CD14-positive monocyte (primary cell): ENCODE data around the gene SLFN12. TPM values are rescaled to one million over a fixed set of nuclear protein-coding genes. Genes with fewer than 3 reads are reported as not detected.

Experiments
- DNase-seq, 3 donors: peaks; one replicate each; pipeline ENCODE4 v3.0.0-alpha.2; 2011 to 2022
- H2AFZ ChIP-seq: 2 replicates; pipeline ENCODE4 v1.6.0; 2012; ENCODE audit warnings: mild to moderate bottlenecking, low read depth, low read length, inconsistent platforms; ENCODE audit not compliant: insufficient read depth, poor library complexity, severe bottlenecking
- H3K27ac ChIP-seq, 2 donors: 1 replicate in 1 of 2; 2 replicates in 1 of 2; pipeline ENCODE4 v1.5.1; 2012 to 2013; ENCODE audit warnings: low read length in 2 of 2, control low read depth in 1 of 2, inconsistent platforms in 1 of 2, low read depth in 1 of 2, mild to moderate bottlenecking in 1 of 2
- H3K27me3 ChIP-seq, 2 donors: one replicate each; pipeline versions ENCODE4 v1.6.0 to v1.6.1; 2011 to 2013; ENCODE audit warnings: low read length in 2 of 2; ENCODE audit not compliant: control insufficient read depth in 2 of 2, insufficient read depth in 2 of 2
- H3K36me3 ChIP-seq, 2 donors: replicated peaks in 1 of 2; 1 replicate in 1 of 2; 2 replicates in 1 of 2; pipeline versions ENCODE4 v1.5.1 to v1.6.1; 2012 to 2013; ENCODE audit warnings: low read length in 2 of 2, control low read depth in 1 of 2, inconsistent platforms in 1 of 2, mild to moderate bottlenecking in 1 of 2; ENCODE audit not compliant: insufficient read depth in 2 of 2, control insufficient read depth in 1 of 2
- H3K4me1 ChIP-seq, 2 donors: 1 replicate in 1 of 2; 2 replicates in 1 of 2; pipeline versions ENCODE4 v1.5.1 to v1.6.1; 2012 to 2013; ENCODE audit warnings: low read length in 2 of 2, control low read depth in 1 of 2, inconsistent platforms in 1 of 2, mild to moderate bottlenecking in 1 of 2, moderate library complexity in 1 of 2; ENCODE audit not compliant: insufficient read depth in 2 of 2, control insufficient read depth in 1 of 2
- H3K4me2 ChIP-seq: replicated peaks from 2 replicates; pipeline ENCODE3; 2012; ENCODE audit warnings: low read length, moderate library complexity, mild to moderate bottlenecking; ENCODE audit not compliant: poor library complexity, severe bottlenecking; ENCODE audit errors: extremely low read depth
- H3K4me3 ChIP-seq, 3 experiments: fragments of 200-600 bp in 1 of 3; sonication (generic) in 1 of 3; replicated peaks in 1 of 3; 1 replicate in 2 of 3; 2 replicates in 1 of 3; pipeline ENCODE4 v1.5.1; 2011 to 2013; ENCODE audit warnings: low read length in 3 of 3, mild to moderate bottlenecking in 3 of 3, control low read depth in 2 of 3, low read depth in 2 of 3, inconsistent platforms in 1 of 3, moderate library complexity in 1 of 3
- H3K79me2 ChIP-seq: 2 replicates; pipeline ENCODE4 v1.6.0; 2012; ENCODE audit warnings: mild to moderate bottlenecking, control low read depth, inconsistent platforms, low read length, moderate library complexity; ENCODE audit not compliant: insufficient read depth
- H3K9ac ChIP-seq: 2 replicates; pipeline ENCODE4 v1.6.0; 2017; ENCODE audit warnings: low read length, mild to moderate bottlenecking; ENCODE audit not compliant: insufficient read depth, poor library complexity, severe bottlenecking
- H3K9me3 ChIP-seq, 2 donors: replicated peaks in 1 of 2; 1 replicate in 1 of 2; 2 replicates in 1 of 2; pipeline versions ENCODE4 v1.5.1 to v1.6.1; 2012 to 2013; ENCODE audit warnings: low read length in 2 of 2, control low read depth in 1 of 2; ENCODE audit not compliant: control insufficient read depth in 1 of 2, insufficient read depth in 1 of 2
- H4K20me1 ChIP-seq: 2 replicates; pipeline ENCODE4 v1.6.0; 2012; ENCODE audit warnings: mild to moderate bottlenecking, low read length, control low read depth, moderate library complexity; ENCODE audit not compliant: insufficient read depth
- H3K27ac Mint-ChIP-seq, 7 donors: one replicate each; pipeline ENCODE4 v1.8.0; 2020; ENCODE audit warnings: mild to moderate bottlenecking in 7 of 7, mixed read lengths in 7 of 7, moderate library complexity in 6 of 7, inconsistent platforms in 2 of 7
- H3K27me3 Mint-ChIP-seq, 3 donors: one replicate each; pipeline ENCODE4 v1.8.0; 2021 to 2022; ENCODE audit warnings: low read depth in 3 of 3, mild to moderate bottlenecking in 3 of 3, mixed read lengths in 3 of 3, moderate library complexity in 3 of 3, inconsistent platforms in 1 of 3
- H3K36me3 Mint-ChIP-seq, 2 donors: one replicate each; pipeline ENCODE4 v1.8.0; 2020; ENCODE audit warnings: mixed read lengths in 2 of 2, inconsistent platforms in 1 of 2, mild to moderate bottlenecking in 1 of 2
- H3K4me1 Mint-ChIP-seq: one replicate; pipeline ENCODE4 v1.8.0; 2020; ENCODE audit warnings: mild to moderate bottlenecking, mixed read lengths
- H3K4me3 Mint-ChIP-seq, 2 donors: one replicate each; pipeline ENCODE4 v1.8.0; 2020; ENCODE audit warnings: mild to moderate bottlenecking in 2 of 2, mixed read lengths in 2 of 2, moderate library complexity in 1 of 2
- H3K9me3 Mint-ChIP-seq, 7 donors: one replicate each; pipeline ENCODE4 v1.8.0; 2020 to 2022; ENCODE audit warnings: mixed read lengths in 7 of 7, mild to moderate bottlenecking in 6 of 7, moderate library complexity in 6 of 7, inconsistent platforms in 2 of 7
- CTCF ChIP-seq: fragments of 200-600 bp; IDR thresholded peaks from one replicate; pipeline ENCODE4 v1.8.0; 2022; ENCODE audit warnings: antibody characterized with exemption, mild to moderate bottlenecking
- WGBS: methylation state at CpG from one replicate; pipeline ENCODE4 v1.1.5; 2013; ENCODE audit warnings: missing lambda C conversion rate; ENCODE audit not compliant: insufficient coverage; 5-methylcytosine and 5-hydroxymethylcytosine counted together
- intact Hi-C, 2 donors: fragments of 100-400 bp; cut with micrococcal nuclease; formaldehyde crosslinking; loops; one replicate each; pipeline versions ENCODE4 v1.15.0 to v1.15.1; 2023
- polyA plus RNA-seq, 3 donors: library from polyadenylated mRNA; depleted of rRNA in 1 of 3; unstranded in 2 of 3; stranded (reverse) in 1 of 3; fragments of 300-500 nt in 2 of 3; fragments of >200 nt in 1 of 3; fragmentation: Illumina TruSeq in 2 of 3; gene quantifications; 1 replicate in 2 of 3; 2 replicates in 1 of 3; pipeline ENCODE4 v1.2.3, GENCODE V29; 2012 to 2021
- small RNA-seq: library from RNA; depleted of rRNA; stranded (forward); fragments of <200 nt; gene quantifications from one replicate; pipeline ENCODE3, GENCODE V24; 2012; ENCODE audit warnings: low read depth; ENCODE audit not compliant: insufficient read length

The SLFN12 gene
- polyA plus RNA-seq, 3 donors = 8.4 to 19.6 (median 14.5) TPM

- no peak for DNase-seq
- no peaks in the 10 kb centered on the region for H3K9me3 ChIP-seq
- H4K20me1 ChIP-seq = peaks cover 74% of the 10 kb centered on the region
- H2AFZ ChIP-seq = no peak overlapping the region
- H3K27ac ChIP-seq = peak overlapping the region in 1 of 2 donors; percentile 10
- no peaks in the 10 kb centered on the region for H3K27me3 ChIP-seq
- Mint-ChIP-seq H3K9me3 (no peaks in the 10 kb centered on the region), H3K36me3 (peaks cover 76 to 78% of the 10 kb centered on the region in 2 donors), H3K27ac (peak overlapping the region in 1 of 7 donors; percentile 70), H3K27me3 (no peaks in the 10 kb centered on the region), H3K4me3 (no peak overlapping the region), H3K4me1 (peaks cover 31% of the 10 kb centered on the region)
- no CpG with 5 or more reads among the region's 1 CpG for WGBS
- peaks cover 65 to 75% of the 10 kb centered on the region in 2 donors for H3K36me3 ChIP-seq
- no peak for TF ChIP-seq CTCF
- intact Hi-C loops = no loop called here
- H3K9ac ChIP-seq = no peak overlapping the region
- H3K4me1 ChIP-seq = peaks cover 10 to 27% of the 10 kb centered on the region in 2 donors
- no peak overlapping the region for H3K4me2 ChIP-seq
- peaks cover 87% of the 10 kb centered on the region for H3K79me2 ChIP-seq
- H3K4me3 ChIP-seq = no peak overlapping the region
Observed at GRCh38 chr17:35361027-35361426, 71.3 kb downstream of the SLFN12 start.

Small RNA genes lying within 50 kb of the gene (small RNA-seq; reads per million reads assigned to genes)
- gene AC060766.3 = not detected
- gene AC060766.5 = not detected

Other genes with a start within 250 kb of the SLFN12 start
- not detected for gene SLC35G3, start 238.1 kb downstream of the SLFN12 start, polyA plus RNA-seq
- 1 to 10 TPM; 2.9 to 8.8 (median 5.3) TPM for gene SLFN5, start 189.4 kb downstream of the SLFN12 start, polyA plus RNA-seq
- 10 to 100 TPM; 34.3 to 46.8 (median 45.6) TPM for gene SLFN11, start 58.9 kb downstream of the SLFN12 start, polyA plus RNA-seq
- 1 to 10 TPM; 1.8 to 3.0 (median 2.7) TPM for gene SLFN13, start 16.3 kb upstream of the SLFN12 start, polyA plus RNA-seq
- under 1 TPM; 0.14 to 0.25 (median 0.24) TPM for gene SLFN12L, start 105.2 kb upstream of the SLFN12 start, polyA plus RNA-seq
- gene SLFN14, start 128.3 kb upstream of the SLFN12 start, polyA plus RNA-seq = under 1 TPM in 2 of 3 donors, not detected in 1; 0.11 to 0.12 TPM
- under 1 TPM; 0.08 to 0.72 (median 0.31) TPM for gene PEX12, start 146.1 kb upstream of the SLFN12 start, polyA plus RNA-seq
- gene AP2B1, start 154.8 kb upstream of the SLFN12 start, polyA plus RNA-seq = 10 to 100 TPM; 28.7 to 44.2 (median 29.4) TPM